GM12801 (cell line): ENCODE measurements around the gene CLPTM1.

Source experiments
- CTCF ChIP-seq: IDR thresholded peaks from one replicate; pipeline ENCODE4 v1.5.1; 2011; ENCODE audit warnings: control low read depth; ENCODE audit not compliant: insufficient read length; ENCODE audit errors: extremely low read depth

CLPTM1 gene, protein sequence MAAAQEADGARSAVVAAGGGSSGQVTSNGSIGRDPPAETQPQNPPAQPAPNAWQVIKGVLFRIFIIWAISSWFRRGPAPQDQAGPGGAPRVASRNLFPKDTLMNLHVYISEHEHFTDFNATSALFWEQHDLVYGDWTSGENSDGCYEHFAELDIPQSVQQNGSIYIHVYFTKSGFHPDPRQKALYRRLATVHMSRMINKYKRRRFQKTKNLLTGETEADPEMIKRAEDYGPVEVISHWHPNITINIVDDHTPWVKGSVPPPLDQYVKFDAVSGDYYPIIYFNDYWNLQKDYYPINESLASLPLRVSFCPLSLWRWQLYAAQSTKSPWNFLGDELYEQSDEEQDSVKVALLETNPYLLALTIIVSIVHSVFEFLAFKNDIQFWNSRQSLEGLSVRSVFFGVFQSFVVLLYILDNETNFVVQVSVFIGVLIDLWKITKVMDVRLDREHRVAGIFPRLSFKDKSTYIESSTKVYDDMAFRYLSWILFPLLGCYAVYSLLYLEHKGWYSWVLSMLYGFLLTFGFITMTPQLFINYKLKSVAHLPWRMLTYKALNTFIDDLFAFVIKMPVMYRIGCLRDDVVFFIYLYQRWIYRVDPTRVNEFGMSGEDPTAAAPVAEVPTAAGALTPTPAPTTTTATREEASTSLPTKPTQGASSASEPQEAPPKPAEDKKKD

DNA sequence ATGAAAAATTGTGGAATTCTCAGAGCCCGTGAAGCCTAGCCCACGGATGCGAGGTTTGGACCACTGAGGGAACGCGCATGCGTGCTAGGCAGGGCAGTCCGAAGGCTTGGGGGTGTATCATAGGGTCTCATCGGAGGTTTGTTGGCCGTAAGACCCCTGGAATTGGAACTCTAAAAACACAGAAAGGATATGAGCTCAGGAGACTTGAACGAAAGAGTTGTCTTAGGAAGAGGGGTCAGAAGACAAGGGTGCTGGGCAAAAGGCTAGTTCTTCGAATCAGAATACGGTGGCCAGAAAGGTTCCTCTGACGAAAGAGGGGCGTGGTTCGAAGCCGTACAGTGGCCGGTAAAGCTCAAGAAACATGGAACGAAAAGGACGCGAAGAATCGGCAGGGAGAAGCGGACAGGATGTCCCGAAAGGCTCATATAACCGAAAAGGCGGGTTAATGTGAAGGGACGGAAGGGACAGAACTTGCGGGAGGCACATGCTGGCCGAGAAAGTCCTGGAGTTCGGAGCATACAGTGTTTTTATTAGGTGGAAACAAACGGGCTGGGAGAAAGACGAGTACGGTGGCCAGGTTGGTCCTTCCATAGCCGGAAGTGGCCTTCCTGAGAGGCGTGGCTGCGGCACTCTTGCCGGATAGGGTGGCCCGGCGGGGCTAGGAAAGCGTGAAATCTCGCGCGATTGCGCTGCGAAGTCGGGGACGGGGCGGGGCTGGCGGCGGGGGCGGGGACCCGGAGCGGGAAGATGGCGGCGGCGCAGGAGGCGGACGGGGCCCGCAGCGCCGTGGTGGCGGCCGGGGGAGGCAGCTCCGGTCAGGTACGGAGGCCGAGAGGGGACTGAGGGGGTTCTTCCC, at the start of gene CLPTM1:
CLPTM1 (plus strand) TSS at position 732 of the 856 bp plus-strand sequence; CDS start at position 748, 16 bp downstream.
- TF ChIP-seq CTCF = no peak

DNA sequence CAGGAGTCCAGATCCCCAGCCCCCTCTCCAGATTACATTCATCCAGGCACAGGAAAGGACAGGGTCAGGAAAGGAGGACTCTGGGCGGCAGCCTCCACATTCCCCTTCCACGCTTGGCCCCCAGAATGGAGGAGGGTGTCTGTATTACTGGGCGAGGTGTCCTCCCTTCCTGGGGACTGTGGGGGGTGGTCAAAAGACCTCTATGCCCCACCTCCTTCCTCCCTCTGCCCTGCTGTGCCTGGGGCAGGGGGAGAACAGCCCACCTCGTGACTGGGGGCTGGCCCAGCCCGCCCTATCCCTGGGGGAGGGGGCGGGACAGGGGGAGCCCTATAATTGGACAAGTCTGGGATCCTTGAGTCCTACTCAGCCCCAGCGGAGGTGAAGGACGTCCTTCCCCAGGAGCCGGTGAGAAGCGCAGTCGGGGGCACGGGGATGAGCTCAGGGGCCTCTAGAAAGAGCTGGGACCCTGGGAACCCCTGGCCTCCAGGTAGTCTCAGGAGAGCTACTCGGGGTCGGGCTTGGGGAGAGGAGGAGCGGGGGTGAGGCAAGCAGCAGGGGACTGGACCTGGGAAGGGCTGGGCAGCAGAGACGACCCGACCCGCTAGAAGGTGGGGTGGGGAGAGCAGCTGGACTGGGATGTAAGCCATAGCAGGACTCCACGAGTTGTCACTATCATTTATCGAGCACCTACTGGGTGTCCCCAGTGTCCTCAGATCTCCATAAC, 49.6 kb upstream of the CLPTM1 start, which contains the start of gene APOE:
APOE (plus strand) TSS at position 360 of the 724 bp plus-strand sequence. CDS start 829 bp downstream, outside the sequence.
- no peak for TF ChIP-seq CTCF

GRCh38 chr19:44907613-44908012, 47.6 kb upstream of the CLPTM1 start:
- no peak for TF ChIP-seq CTCF

- TF ChIP-seq CTCF = no peak
These were observed 46.9 kb upstream of the CLPTM1 start for GRCh38 chr19:44908074-44908835.

DNA sequence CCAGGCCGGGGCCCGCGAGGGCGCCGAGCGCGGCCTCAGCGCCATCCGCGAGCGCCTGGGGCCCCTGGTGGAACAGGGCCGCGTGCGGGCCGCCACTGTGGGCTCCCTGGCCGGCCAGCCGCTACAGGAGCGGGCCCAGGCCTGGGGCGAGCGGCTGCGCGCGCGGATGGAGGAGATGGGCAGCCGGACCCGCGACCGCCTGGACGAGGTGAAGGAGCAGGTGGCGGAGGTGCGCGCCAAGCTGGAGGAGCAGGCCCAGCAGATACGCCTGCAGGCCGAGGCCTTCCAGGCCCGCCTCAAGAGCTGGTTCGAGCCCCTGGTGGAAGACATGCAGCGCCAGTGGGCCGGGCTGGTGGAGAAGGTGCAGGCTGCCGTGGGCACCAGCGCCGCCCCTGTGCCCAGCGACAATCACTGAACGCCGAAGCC, 46.3 kb upstream of the CLPTM1 start:
- no peak for TF ChIP-seq CTCF

DNA sequence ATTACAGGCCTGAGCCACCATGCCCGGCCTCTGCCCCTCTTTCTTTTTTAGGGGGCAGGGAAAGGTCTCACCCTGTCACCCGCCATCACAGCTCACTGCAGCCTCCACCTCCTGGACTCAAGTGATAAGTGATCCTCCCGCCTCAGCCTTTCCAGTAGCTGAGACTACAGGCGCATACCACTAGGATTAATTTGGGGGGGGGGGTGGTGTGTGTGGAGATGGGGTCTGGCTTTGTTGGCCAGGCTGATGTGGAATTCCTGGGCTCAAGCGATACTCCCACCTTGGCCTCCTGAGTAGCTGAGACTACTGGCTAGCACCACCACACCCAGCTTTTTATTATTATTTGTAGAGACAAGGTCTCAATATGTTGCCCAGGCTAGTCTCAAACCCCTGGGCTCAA, 45.4 kb upstream of the CLPTM1 start:
- no peak for TF ChIP-seq CTCF
